ENCODE results near the gene SLC6A18.

GRCh38 chr5:1229822-1230221 lies 4.6 kb downstream of the SLC6A18 start:
- TF ChIP-seq CTCF (IDR thresholded peaks at IDR 0.05) (no peak), ZFX (IDR thresholded peaks at IDR 0.05; ENCODE audit: borderline replicate concordance) (no peak)

All from 22Rv1 (cell line).